Measurements from ENCODE around the gene SKAP1.

GRCh38 chr17:48453447-48453846 is 23.4 kb upstream of the SKAP1 start:
- TF ChIP-seq EP300 (IDR thresholded peaks at IDR 0.05) (no peak), CTCF (IDR thresholded peaks at IDR 0.05) (no peak)

Data from gastroesophageal sphincter (tissue), 3 donors.